22Rv1 (cell line): ENCODE measurements around the gene BEND7.

ENCODE experiments used
- CTCF ChIP-seq: fragments of 450-650 bp; IDR thresholded peaks from 2 replicates; pipeline ENCODE4 v1.5.1; 2017; ENCODE audit warnings: mild to moderate bottlenecking
- ZFX ChIP-seq: fragments of 450-650 bp; IDR thresholded peaks from 2 replicates; pipeline ENCODE4 v1.6.1; 2017; ENCODE audit warnings: antibody characterized with exemption, borderline replicate concordance

- TF ChIP-seq CTCF, result no peak
- TF ChIP-seq ZFX, result no peak
These were observed 27.2 kb upstream of the BEND7 start for GRCh38 chr10:13555884-13556510.
